IMR-90 (cell line): ENCODE data around the gene RPL41. TPM values are rescaled to one million over a fixed set of nuclear protein-coding genes. Genes with fewer than 3 reads are reported as not detected.

Experiments
- ATAC-seq: fragments of 200-7000 bp; cut with Tn5 transposase; 2 replicates; pipeline ENCODE4 v1.9.1; 2020; ENCODE audit warnings: low read depth, mild to moderate bottlenecking, moderate library complexity
- BruUV-seq: library from RNA; stranded (reverse); fragments of 400-500 nt; replicated peaks from 2 replicates; lab custom pipeline; 2021; lab: Mats Ljungman, UMichigan
- CTCF ChIA-PET: fragments of 300-600 bp; formaldehyde crosslinking; extraction: SDS; loops from one replicate; lab custom pipeline; 2021; ENCODE audit warnings: antibody characterized with exemption; lab: Yijun Ruan, JAX
- POLR2A ChIA-PET: fragments of 300-600 bp; sonication (Branson Sonifier 250); formaldehyde crosslinking; loops from one replicate; lab custom pipeline; 2022; ENCODE audit warnings: antibody characterized with exemption; ENCODE audit not compliant: unreplicated experiment; lab: Charles Lee
- DNase-seq: peaks from one replicate; pipeline ENCODE4 v3.0.0; 2013
- H2AFZ ChIP-seq: replicated peaks from 2 replicates; pipeline ENCODE3; 2013; ENCODE audit warnings: low read length, mild to moderate bottlenecking; ENCODE audit not compliant: poor library complexity
- H2AK5ac ChIP-seq: 2 replicates; pipeline ENCODE4 v1.6.1; 2013; ENCODE audit warnings: low read depth, low read length, inconsistent platforms
- H2AK9ac ChIP-seq: replicated peaks from 2 replicates; pipeline ENCODE3; 2013; ENCODE audit warnings: mild to moderate bottlenecking, low read depth, low read length, moderate library complexity; ENCODE audit not compliant: poor library complexity
- H2BK120ac ChIP-seq: 2 replicates; pipeline ENCODE4 v1.6.1; 2013; ENCODE audit warnings: low read depth, low read length, inconsistent platforms
- H2BK15ac ChIP-seq: 3 replicates; pipeline ENCODE4 v1.6.1; 2013; ENCODE audit warnings: low read depth, low read length, inconsistent platforms
- H2BK20ac ChIP-seq: 2 replicates; pipeline ENCODE4 v1.6.1; 2013; ENCODE audit warnings: low read depth, mild to moderate bottlenecking, inconsistent platforms, low read length, moderate library complexity
- H2BK5ac ChIP-seq: 2 replicates; pipeline ENCODE4 v1.6.1; 2013; ENCODE audit warnings: mild to moderate bottlenecking, low read depth, low read length, inconsistent platforms; ENCODE audit not compliant: poor library complexity, severe bottlenecking
- H3K14ac ChIP-seq: replicated peaks from 2 replicates; pipeline ENCODE4 v1.6.1; 2013; ENCODE audit warnings: low read depth, low read length, inconsistent platforms
- H3K18ac ChIP-seq: 2 replicates; pipeline ENCODE4 v1.6.1; 2013; ENCODE audit warnings: low read depth, low read length, control low read depth
- H3K23ac ChIP-seq: 2 replicates; pipeline ENCODE4 v1.6.1; 2013; ENCODE audit warnings: low read depth, low read length, inconsistent platforms
- H3K27ac ChIP-seq: 2 replicates; pipeline ENCODE4 v1.5.1; 2013; ENCODE audit warnings: mild to moderate bottlenecking, control low read depth, low read length; ENCODE audit not compliant: insufficient read depth
- H3K27me3 ChIP-seq: 2 replicates; pipeline ENCODE4 v1.6.1; 2013; ENCODE audit warnings: low read length; ENCODE audit not compliant: control insufficient read depth, insufficient read depth
- H3K36me3 ChIP-seq: 2 replicates; pipeline ENCODE4 v1.6.1; 2013; ENCODE audit warnings: low read length, mixed read lengths; ENCODE audit not compliant: control insufficient read depth, insufficient read depth
- H3K4ac ChIP-seq: 2 replicates; pipeline ENCODE4 v1.6.1; 2013; ENCODE audit warnings: low read depth, low read length, inconsistent platforms
- H3K4me1 ChIP-seq: 2 replicates; pipeline ENCODE4 v1.6.1; 2013; ENCODE audit warnings: low read length, mixed read lengths; ENCODE audit not compliant: control insufficient read depth, insufficient read depth
- H3K4me2 ChIP-seq: 2 replicates; pipeline ENCODE4 v1.6.1; 2013; ENCODE audit warnings: low read depth, mild to moderate bottlenecking, control low read depth, low read length, moderate library complexity
- H3K4me3 ChIP-seq: 2 replicates; pipeline ENCODE4 v1.5.1; 2013; ENCODE audit warnings: low read depth, mild to moderate bottlenecking, control low read depth, low read length, moderate library complexity; ENCODE audit not compliant: insufficient read depth
- H3K56ac ChIP-seq: 2 replicates; pipeline ENCODE4 v1.6.1; 2013; ENCODE audit warnings: low read length, inconsistent platforms; ENCODE audit not compliant: insufficient read depth; ENCODE audit errors: extremely low read depth
- H3K79me1 ChIP-seq, 2 experiments: 2 replicates each; pipeline ENCODE4 v1.6.1; 2013; ENCODE audit warnings: low read length in 2 of 2, inconsistent platforms in 1 of 2, low read depth in 1 of 2
- H3K9ac ChIP-seq: 2 replicates; pipeline ENCODE4 v1.6.1; 2013; ENCODE audit warnings: low read depth, low read length, control low read depth
- H3K9me1 ChIP-seq: 2 replicates; pipeline ENCODE4 v1.6.1; 2013; ENCODE audit warnings: low read length, inconsistent platforms; ENCODE audit not compliant: insufficient read depth
- H3K9me3 ChIP-seq: 2 replicates; pipeline ENCODE4 v1.6.1; 2013; ENCODE audit warnings: low read length; ENCODE audit not compliant: control insufficient read depth, insufficient read depth
- H4K20me1 ChIP-seq: 2 replicates; pipeline ENCODE4 v1.6.1; 2013; ENCODE audit warnings: low read length, inconsistent platforms; ENCODE audit not compliant: insufficient read depth
- H4K5ac ChIP-seq: 2 replicates; pipeline ENCODE4 v1.6.1; 2013; ENCODE audit warnings: mild to moderate bottlenecking, low read depth, low read length, control low read depth
- H4K8ac ChIP-seq, 2 experiments: 2 replicates each; pipeline ENCODE4 v1.6.1; 2013; ENCODE audit warnings: low read depth in 2 of 2, low read length in 2 of 2, control low read depth in 1 of 2, inconsistent platforms in 1 of 2
- H4K91ac ChIP-seq: 2 replicates; pipeline ENCODE4 v1.6.1; 2013; ENCODE audit warnings: low read depth, low read length, inconsistent platforms; ENCODE audit not compliant: insufficient read depth
- MAZ ChIP-seq: IDR thresholded peaks from 2 replicates; pipeline ENCODE4 v1.6.1; 2012; ENCODE audit warnings: low read depth, mild to moderate bottlenecking, low read length, improper control_type of control experiment, moderate library complexity, borderline replicate concordance
- WGBS, 2 experiments: methylation state at CpG; one replicate each; pipeline versions ENCODE4 v1.1.5 to v1.1.7; 2013; ENCODE audit warnings: missing lambda C conversion rate in 2 of 2; ENCODE audit not compliant: insufficient read length in 1 of 2; ENCODE audit errors: extremely low coverage in 2 of 2; 5-methylcytosine and 5-hydroxymethylcytosine counted together
- dilution Hi-C: fragments of 300-500 bp; cut with HindIII; formaldehyde crosslinking; loops from one replicate; pipeline ENCODE4 v1.14.3; 2018; ENCODE audit warnings: low sequenced_read_pairs; ENCODE audit not compliant: unreplicated experiment
- in situ Hi-C: fragments of 300-500 bp; cut with MboI; formaldehyde crosslinking; loops from 3 replicates; pipeline ENCODE4 v1.14.3; 2019; ENCODE audit warnings: low sequenced_read_pairs, inconsistent platforms, mixed read lengths
- intact Hi-C: fragments of 100-400 bp; cut with micrococcal nuclease; formaldehyde crosslinking; loops from 2 replicates; pipeline ENCODE4 v1.10.0; 2022
- polyA plus RNA-seq, 3 experiments: library from polyadenylated mRNA; depleted of rRNA; stranded (reverse); fragments of >200 nt; gene quantifications; 2 replicates each; pipeline ENCODE4 v1.2.3, GENCODE V29; 2012; ENCODE audit warnings: low replicate concordance in 1 of 3
- total RNA-seq: library from RNA; depleted of rRNA; stranded (reverse); fragments of >200 nt; gene quantifications from 2 replicates; pipeline ENCODE4 v1.2.3, GENCODE V29; 2012
- TF ChIP-seq, protein P1 (sequence below): conservative IDR thresholded peaks from 2 replicates; pipeline ENCODE4 v1.5.1; 2012; ENCODE audit warnings: mild to moderate bottlenecking, low read depth, low read length, improper control_type of control experiment

RPL41 gene
- total and polyA plus RNA-seq, 2 of the 4 experiments (the other 2 are of a cell fraction) = 1,119 to 9,394 TPM

DNA sequence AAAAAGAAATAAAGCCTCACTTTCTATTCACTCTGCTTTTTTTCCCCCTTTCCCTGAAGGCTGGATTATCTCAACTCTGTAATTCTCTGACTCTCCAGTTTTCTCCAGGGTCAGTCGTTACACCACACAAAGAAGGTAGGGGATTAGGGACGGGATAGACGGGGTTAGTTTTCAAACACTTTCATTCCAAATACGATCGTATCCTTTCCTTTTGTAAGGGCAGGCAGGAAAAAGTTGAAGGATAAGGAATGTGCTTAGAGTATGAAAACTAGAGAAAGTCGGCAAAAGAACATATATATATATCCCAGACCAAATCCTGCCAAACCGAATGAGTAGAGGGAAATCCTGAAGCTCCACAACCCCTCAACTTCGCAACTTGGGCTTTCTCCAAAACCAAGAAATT lies 11.1 kb downstream of the RPL41 start:
- H2BK120ac ChIP-seq = 0 out of 2 replicates have a peak overlapping the region, but pooled peaks have one; percentile 13
- no peak overlapping the region for H2BK20ac ChIP-seq
- H3K36me3 ChIP-seq = peaks cover 22% of the 10 kb centered on the region
- H3K9ac ChIP-seq = peak overlapping the region; percentile 40
- H3K14ac ChIP-seq = peak overlapping the region; percentile 60
- 0 out of 2 replicates have a peak overlapping the region, but pooled peaks have one; percentile 4 for H3K23ac ChIP-seq
- no peak overlapping the region for H3K18ac ChIP-seq
- H3K4me3 ChIP-seq = peak overlapping the region; percentile 36
- intact Hi-C loops (loop anchor here (2.0 kb wide), 2 partner anchors 31 to 61 kb away; partner anchors contain the start of genes MYL6 and SMARCC2), dilution Hi-C loops (no loop called here), in situ Hi-C loops (loop anchor here (5.0 kb wide), 1 partner anchor 60 kb away; the partner anchor contains the start of gene SMARCC2)
- H3K4me1 ChIP-seq = peaks cover 6% of the 10 kb centered on the region; the same call in 1 of the 2 replicates
- H2BK5ac ChIP-seq = peak overlapping the region; percentile 61
- no TSS peak for BruUV-seq
- 0 out of 3 replicates have a peak overlapping the region, but pooled peaks have one; percentile 3 for H2BK15ac ChIP-seq
- peak overlapping the region; percentile 22; the same call in 1 of the 2 replicates for H3K4ac ChIP-seq
- H2AK5ac ChIP-seq = no peak overlapping the region
- peak overlapping the region; percentile 72 for H3K56ac ChIP-seq
- 0 out of 2 replicates have a peak overlapping the region, but pooled peaks have one; percentile 3 for H4K5ac ChIP-seq
- ChIA-PET POLR2A (interaction anchor here (1.3 to 1.9 kb wide), 3 partner anchors 10 to 95 kb away, joined by 3 to 8 read pairs (median 5); partner anchors contain the start of genes MYL6, RNF41 and ZC3H10), CTCF (interaction anchor here (1.0 to 1.3 kb wide), 3 partner anchors 9 to 80 kb away, joined by 4 to 10 read pairs (median 6); partner anchors contain the start of genes SMARCC2 and ZC3H10)
- TF ChIP-seq MAZ = no peak
- TF ChIP-seq, protein P1, sequence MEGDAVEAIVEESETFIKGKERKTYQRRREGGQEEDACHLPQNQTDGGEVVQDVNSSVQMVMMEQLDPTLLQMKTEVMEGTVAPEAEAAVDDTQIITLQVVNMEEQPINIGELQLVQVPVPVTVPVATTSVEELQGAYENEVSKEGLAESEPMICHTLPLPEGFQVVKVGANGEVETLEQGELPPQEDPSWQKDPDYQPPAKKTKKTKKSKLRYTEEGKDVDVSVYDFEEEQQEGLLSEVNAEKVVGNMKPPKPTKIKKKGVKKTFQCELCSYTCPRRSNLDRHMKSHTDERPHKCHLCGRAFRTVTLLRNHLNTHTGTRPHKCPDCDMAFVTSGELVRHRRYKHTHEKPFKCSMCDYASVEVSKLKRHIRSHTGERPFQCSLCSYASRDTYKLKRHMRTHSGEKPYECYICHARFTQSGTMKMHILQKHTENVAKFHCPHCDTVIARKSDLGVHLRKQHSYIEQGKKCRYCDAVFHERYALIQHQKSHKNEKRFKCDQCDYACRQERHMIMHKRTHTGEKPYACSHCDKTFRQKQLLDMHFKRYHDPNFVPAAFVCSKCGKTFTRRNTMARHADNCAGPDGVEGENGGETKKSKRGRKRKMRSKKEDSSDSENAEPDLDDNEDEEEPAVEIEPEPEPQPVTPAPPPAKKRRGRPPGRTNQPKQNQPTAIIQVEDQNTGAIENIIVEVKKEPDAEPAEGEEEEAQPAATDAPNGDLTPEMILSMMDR = 0 out of 2 replicates have a peak, but pooled peaks have one; percentile 4
- ATAC-seq = no peak
- H2AK9ac ChIP-seq = no peak overlapping the region
- H3K4me2 ChIP-seq = peak overlapping the region; percentile 75
- H4K91ac ChIP-seq = 0 out of 2 replicates have a peak overlapping the region, but pooled peaks have one; percentile 28
- no peak for DNase-seq
- peak overlapping the region; percentile 8 to 32; a peak in 2 of 4 replicates for H4K8ac ChIP-seq
- no peaks in the 10 kb centered on the region for H3K27me3 ChIP-seq
- peaks cover 45 to 75% of the 10 kb centered on the region in 2 experiments for H3K79me1 ChIP-seq
- no peaks in the 10 kb centered on the region for H3K9me1 ChIP-seq
- H3K27ac ChIP-seq = peak overlapping the region; percentile 20; the same call in 1 of the 2 replicates
- no CpG with 5 or more reads among the region's 8 CpGs for WGBS, 2 experiments
- peak overlapping the region; percentile 64 for H2AFZ ChIP-seq
- H3K9me3 ChIP-seq = no peaks in the 10 kb centered on the region
- H4K20me1 ChIP-seq = no peaks in the 10 kb centered on the region
